Inflammatory macrophage (primary cell): Measurements from ENCODE around the gene SPG7.
A peak's percentile ranks its signal among the peaks of the same experiment; 100 is the strongest.

Experiments used
- DNase-seq, 2 donors: peaks; one replicate each; pipeline ENCODE4 v3.0.0-alpha.2; 2020 to 2022

The SPG7 gene

DNA sequence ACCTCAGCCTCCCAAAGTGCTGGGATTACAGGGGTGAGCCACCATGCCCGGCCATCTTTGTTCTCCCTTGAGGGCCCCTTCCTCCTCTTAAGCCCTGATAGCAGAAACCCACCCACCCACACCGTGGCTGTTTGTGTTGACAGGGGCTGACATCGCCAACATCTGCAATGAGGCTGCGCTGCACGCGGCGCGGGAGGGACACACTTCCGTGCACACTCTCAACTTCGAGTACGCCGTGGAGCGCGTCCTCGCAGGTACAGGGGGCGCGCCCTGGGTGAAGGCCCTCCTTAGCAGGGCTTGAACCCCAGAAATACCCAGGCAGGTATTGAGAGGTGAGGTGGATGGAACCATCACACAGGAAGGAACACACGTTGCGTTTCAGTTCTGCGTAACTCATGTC, 39.7 kb downstream of the SPG7 start:
- no peak for DNase-seq

DNA sequence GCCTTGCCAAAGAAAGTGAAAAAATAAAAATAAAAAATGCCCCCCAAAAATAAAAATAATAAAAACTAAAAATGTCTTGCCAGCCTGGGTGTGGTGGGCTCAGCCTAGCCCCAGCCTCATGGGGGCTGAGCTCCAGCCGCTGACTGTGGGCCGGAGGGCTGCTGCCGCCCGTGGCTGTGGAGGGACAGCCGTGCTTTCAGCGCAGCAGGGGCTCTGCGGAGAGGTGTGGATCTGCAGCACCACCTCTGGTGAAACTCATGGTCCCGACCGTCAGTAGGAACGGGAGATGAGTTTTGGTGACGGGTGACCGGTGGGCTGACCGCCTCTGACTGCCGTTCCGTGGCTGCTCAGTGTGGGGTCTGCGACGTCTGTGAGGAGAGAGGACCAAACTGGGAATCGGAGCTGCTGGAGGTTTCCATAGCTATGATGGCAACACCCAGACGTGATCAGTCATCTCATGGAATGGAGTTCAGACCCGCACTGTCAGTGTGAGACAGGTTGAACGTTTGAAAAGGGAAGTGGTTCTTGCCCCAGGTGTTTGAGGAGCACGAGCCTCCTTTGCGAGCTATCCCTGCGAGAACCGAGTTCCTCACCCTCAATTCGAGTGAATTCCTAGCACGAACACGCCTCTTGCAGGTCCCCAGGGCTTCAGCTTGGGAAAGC, 40.3 kb downstream of the SPG7 start:
- no peak for DNase-seq

DNA sequence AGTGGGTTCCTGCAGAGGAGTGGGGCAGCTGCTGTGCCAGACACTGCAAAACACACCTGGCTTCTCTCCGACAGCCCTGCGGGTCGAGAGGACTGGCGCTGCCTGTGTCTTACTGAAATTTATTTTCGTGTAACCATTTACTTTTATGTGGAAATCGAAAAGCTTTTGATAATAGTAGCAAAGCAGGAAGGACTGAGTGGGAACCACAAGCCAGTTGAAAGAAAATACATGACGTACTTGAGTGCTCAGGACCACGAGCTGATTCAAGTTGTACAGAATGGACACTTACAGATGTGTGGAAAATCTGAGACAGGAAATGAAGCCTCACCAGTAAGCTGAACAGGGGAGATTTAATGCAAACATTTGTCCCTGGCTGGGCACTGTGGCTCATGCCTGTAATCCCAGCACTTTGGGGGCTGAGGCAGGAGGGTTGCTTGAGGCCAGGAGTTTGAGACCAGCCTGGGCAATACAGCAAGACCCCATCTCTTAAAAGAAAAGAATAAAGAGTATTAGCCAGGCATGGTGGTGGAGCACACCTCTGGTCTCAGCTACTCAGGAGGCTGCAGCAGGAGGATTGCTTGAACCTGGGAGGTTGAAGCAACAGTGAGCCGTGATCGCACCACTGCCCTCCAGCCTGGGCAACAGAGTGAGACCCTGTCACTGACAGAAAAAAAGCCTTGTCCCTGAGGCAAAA, 41.0 kb downstream of the SPG7 start:
- no peak for DNase-seq

DNA sequence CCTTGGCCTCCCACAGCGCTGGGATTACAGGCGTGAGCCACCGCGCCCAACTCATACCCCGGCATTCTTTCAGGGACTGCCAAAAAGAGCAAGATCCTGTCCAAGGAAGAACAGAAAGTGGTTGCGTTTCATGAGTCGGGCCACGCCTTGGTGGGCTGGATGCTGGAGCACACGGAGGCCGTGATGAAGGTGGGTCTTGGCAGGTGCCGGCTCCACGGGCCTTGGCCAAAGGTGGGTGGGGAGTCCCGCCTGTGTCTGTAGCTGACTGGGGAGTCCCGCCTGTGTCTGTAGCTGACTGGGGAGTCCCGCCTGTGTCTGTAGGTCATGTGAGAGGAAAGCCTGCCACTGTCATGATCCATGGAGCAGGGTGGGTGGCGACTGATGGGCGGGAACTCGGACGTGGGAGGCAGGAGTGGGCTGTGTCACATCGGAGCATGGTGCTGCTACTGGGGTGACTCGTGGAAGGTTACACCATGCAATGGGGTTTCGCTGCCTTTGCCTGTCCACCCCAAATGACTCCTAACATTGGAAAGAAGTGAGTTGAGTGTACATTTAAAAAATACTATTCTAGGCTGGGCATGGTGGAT, 42.3 kb downstream of the SPG7 start:
- peak; percentile 23 to 58 for DNase-seq

DNA sequence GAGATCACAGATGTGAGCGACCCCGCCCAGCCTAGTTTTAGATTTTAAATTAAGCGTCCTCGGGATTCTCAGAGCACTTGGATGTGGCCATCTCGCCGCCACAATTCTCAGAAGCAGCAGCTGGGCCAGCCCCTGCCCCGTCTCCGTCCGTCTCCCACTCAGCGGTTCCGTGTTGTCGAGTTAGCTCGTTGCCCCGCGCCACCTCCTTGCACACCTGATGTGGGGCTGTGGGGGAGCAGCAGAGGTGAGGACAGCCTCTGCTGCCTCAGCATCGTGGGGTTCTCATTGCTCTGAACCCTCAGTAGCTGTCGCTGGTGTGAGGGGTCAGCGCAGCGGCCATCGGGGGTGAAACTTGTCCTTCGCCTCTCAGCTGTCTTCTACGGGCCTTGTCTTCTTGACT, 44.1 kb downstream of the SPG7 start:
- DNase-seq = no peak

DNA sequence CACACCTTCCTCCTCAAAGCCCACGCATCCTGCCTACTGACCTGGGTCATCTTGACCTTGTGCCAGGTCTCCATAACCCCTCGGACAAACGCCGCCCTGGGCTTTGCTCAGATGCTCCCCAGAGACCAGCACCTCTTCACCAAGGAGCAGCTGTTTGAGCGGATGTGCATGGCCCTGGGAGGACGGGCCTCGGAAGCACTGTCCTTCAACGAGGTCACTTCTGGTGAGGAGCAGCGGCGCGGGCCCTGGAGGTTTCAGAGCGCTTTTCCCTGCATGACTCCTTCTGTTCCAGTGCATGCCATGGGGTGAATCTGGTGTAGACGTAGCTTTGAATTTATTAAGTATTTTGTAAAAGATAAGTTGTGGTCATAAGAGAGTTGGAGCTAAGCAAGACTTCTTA, 44.7 kb downstream of the SPG7 start:
- no peak for DNase-seq

DNA sequence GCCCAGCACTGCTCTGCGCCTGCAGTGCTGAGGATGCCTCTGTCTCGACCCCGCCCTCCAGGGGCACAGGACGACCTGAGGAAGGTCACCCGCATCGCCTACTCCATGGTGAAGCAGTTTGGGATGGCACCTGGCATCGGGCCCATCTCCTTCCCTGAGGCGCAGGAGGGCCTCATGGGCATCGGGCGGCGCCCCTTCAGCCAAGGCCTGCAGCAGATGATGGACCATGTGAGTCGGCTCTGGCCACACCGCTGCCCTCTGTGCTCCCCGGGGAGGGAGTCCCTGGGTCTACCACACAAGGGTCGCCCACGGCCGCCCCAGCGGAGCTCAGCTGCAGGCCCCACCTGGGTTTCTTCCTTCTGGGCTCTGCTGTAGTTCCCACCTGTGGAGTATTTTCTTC, 45.5 kb downstream of the SPG7 start:
- DNase-seq = no peak

DNA sequence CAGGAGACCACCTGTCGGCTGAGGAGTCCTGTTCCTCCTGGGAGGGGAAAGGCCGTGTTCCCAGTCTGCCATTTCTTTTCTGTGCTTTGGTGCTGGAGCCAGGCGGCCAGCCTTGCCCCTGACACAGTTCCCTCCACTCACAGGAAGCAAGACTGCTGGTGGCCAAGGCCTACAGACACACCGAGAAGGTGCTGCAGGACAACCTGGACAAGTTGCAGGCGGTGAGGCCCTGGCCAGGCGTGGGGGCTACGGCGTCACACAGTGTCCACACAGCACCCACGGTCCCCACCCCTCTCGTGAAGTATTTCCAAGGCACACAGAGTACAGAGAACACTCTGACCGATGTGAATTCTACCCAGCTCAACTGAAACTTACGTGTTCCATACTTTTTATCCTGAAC, 46.1 kb downstream of the SPG7 start:
- no peak for DNase-seq

DNA sequence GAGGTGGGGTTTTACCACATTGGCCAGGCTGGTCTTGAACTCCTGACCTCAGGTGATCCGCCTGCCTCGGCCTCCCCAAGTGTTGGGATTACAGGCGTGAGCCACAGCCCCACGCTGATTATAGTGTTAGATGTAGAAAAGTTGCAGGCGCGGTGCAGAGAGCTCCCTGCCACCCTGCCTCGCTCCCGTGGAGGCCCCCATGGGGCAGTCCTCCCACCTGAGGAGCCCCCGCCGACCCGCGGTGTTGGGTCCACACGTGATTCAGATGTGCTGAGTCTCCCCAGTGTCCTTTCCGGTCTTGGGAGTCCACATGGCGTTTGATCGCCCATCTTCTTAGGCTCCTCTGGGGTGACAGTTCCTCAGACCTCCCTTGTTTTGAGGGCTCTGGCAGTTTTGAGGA, 47.1 kb downstream of the SPG7 start:
- DNase-seq = no peak

DNA sequence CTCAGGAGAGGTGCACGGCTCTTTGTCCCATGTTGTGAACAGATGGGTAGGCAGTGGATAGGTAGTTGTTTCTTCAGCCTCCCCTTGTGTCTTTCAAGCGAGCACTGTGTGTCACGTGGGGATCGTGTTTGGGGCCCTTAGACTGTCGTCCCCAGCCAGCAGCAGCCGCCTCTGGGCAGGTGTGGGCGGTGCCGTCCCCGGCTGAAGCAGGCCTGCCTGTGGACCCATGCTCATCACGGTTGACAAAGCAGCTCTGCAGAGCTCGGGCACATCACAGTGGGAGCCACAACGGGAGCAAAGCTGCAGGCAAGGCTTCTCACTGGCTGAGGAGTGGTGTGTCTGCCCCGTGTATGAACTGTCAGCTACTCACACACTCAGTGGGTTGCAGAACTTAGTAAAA, 47.6 kb downstream of the SPG7 start:
- no peak for DNase-seq

DNA sequence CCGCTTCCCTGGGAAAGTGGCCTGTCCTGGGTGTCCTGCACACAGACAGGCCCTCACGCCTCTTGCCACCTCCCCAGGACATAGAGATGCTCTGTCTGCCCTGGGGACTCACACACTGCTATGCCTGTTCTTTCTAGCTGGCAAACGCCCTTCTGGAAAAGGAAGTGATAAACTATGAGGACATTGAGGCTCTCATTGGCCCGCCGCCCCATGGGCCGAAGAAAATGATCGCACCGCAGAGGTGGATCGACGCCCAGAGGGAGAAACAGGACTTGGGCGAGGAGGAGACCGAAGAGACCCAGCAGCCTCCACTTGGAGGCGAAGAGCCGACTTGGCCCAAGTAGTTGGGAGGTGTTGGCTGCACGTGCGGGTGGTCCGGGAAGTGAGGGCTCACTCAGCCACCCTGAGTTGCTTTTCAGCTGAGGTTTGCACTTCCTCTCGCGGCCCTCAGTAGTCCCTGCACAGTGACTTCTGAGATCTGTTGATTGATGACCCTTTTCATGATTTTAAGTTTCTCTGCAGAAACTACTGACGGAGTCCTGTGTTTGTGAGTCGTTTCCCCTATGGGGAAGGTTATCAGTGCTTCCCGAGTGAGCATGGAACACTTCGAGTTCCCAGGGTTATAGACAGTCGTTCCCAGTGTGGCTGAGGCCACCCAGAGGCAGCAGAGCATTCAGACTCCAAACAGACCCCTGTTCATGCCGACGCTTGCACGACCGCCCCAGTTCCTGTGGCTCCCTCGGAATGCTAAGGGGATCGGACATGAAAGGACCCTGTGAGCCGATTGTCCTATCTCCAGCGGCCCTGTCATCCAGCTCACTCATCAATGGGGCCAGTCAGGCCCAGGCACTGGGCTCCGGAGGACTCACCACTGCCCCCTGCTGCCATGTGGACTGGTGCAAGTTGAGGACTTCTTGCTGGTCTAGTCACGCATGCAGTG, 48.8 kb downstream of the SPG7 start:
- peak; percentile 78 to 83 for DNase-seq

DNA sequence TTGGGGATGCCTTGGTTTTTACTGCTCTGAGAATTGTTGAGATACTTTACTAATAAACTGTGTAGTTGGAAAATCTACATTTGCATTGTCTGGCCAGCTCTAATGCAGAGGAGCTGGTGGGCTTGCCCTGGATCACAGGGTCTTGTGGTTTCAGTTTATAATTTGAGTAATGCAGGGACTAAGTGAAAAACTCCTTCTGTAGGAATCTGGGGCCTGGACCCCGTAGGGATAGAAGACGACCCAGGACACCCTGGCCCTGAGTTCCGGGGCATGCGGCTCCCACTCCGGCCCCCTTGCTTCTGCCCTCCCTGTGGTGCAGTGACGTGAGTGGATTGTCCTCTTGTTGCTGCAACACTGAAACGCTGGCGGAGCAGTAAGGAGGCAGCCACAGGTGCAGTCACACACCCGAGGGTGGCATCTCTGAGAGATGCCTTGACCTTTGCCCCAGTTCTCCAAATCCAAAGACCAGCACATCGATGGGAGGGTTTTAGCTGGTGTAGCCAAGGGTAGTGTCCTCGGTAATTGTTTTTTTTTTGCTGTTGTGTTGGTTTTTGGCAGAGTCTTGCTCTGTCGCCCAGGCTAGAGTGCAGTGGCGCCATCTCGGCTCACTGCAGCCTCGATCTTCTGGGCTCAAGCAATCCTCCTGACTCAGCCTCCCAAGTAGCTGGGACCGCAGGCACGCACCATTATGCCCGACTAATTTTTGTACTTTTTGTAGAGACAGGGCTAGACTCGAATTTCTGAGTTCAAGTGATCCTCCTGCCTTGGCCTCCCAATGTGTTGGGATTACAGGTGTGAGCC, 49.7 kb downstream of the SPG7 start:
- no peak for DNase-seq

DNA sequence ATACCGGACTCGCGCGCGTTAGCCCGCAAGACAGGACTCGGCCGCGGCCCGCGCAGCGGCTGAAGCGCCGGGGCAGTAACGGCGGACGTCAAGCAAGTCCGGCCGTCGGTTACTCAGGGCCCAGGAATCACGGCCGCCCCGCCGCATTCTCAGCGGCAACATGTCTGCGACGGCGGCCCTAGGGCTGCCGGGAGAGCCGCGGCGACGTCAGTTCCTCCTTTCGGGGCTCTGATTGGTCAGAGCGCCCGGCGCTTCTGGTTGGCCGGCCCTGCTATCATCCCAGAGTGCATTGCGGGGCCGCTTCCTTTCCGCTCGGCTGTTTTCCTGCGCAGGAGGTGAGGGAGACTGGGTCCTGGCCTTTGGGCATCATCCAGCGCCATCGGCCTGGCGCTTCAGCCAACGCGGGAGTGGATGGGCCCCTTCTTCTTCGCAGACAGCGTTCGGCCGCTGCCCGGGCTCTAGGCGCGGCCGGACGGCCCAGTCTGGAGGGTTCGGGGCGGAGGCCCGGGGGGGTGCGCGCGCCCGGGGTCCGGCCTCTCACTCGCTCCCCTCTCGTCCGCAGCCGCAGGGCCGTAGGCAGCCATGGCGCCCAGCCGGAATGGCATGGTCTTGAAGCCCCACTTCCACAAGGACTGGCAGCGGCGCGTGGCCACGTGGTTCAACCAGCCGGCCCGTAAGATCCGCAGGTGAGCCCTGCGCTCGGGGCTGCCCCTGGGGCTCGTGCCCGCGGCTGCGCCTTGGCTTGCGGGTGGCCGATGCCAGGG, 52.4 kb downstream of the SPG7 start, which contains the start of gene RPL13:
Gene RPL13 (plus strand): TSS at position 305 of the 764 bp plus-strand sequence. CDS start 278 bp downstream, at position 583.
- DNase-seq = peak; percentile 95 to 97

DNA sequence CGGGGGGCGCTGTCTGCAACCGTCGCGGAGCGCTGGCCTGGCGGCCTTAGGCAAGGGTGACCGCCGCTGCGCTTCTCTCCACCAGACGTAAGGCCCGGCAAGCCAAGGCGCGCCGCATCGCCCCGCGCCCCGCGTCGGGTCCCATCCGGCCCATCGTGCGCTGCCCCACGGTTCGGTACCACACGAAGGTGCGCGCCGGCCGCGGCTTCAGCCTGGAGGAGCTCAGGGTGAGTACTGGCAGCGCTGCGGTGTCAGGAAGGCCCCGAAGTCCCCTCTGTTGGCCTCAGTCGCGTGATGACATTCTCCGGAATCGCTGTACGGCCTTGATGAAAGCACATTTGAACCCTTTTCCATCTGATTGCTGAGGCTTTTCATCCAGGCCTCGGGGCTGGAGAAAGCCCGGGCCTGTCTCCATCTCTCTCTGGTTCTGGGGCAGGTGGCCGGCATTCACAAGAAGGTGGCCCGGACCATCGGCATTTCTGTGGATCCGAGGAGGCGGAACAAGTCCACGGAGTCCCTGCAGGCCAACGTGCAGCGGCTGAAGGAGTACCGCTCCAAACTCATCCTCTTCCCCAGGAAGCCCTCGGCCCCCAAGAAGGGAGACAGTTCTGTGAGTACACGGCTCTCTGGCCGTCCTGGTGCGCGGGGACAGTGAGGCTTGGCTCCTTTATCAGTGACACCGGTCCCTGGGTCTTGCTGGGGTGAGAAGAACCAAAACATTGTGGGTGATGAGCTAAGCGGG, 53.1 kb downstream of the SPG7 start:
- no peak for DNase-seq

DNA sequence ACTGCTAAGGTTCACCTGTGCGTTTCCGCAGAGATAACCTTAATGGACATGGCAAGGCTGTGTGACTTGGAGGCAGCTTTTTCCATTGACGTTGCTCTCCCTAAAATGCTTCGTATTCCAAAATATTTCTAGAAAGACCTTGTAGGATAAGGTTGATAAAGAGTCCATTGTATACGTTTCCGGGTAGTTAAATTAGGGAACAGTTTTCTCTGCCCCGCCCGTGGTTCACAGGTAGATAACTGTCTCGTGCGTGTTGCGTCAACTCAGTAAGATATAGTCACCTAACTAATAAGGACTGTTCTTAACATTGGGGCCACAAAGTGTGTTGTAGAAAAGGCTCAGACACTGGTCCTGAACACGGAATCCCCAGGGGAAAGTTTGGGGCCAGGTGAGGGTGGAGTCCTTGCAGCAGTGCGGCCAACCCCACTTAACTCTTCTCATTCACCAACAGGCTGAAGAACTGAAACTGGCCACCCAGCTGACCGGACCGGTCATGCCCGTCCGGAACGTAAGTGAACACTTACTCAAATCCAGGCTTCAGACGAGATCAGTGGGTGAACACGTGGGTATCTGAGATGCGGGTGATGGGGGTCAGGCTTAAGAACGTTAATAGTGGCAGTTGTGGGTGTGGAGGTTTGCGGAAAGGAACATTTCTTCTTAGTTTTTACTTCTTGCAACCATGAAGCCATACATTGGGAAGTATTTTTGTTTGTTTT, 53.8 kb downstream of the SPG7 start:
- DNase-seq = no peak

DNA sequence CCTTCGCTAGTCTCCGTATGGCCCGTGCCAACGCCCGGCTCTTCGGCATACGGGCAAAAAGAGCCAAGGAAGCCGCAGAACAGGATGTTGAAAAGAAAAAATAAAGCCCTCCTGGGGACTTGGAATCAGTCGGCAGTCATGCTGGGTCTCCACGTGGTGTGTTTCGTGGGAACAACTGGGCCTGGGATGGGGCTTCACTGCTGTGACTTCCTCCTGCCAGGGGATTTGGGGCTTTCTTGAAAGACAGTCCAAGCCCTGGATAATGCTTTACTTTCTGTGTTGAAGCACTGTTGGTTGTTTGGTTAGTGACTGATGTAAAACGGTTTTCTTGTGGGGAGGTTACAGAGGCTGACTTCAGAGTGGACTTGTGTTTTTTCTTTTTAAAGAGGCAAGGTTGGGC, 54.7 kb downstream of the SPG7 start:
- DNase-seq = no peak

DNA sequence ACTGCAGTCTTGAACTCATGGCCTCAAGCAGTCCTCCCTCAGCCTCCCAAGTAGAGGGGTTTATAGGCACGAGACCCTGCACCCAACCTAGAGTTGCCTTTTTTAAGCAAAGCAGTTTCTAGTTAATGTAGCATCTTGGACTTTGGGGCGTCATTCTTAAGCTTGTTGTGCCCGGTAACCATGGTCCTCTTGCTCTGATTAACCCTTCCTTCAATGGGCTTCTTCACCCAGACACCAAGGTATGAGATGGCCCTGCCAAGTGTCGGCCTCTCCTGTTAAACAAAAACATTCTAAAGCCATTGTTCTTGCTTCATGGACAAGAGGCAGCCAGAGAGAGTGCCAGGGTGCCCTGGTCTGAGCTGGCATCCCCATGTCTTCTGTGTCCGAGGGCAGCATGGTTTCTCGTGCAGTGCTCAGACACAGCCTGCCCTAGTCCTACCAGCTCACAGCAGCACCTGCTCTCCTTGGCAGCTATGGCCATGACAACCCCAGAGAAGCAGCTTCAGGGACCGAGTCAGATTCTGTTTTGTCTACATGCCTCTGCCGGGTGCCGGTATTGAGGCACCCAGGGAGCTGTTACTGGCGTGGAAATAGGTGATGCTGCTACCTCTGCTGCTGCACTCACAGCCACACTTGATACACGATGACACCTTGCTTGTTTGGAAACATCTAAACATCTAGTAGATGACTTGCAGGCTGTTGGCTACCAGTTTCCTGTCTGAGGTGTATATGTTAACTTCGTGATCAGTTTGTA, 55.6 kb downstream of the SPG7 start:
- no peak for DNase-seq

DNA sequence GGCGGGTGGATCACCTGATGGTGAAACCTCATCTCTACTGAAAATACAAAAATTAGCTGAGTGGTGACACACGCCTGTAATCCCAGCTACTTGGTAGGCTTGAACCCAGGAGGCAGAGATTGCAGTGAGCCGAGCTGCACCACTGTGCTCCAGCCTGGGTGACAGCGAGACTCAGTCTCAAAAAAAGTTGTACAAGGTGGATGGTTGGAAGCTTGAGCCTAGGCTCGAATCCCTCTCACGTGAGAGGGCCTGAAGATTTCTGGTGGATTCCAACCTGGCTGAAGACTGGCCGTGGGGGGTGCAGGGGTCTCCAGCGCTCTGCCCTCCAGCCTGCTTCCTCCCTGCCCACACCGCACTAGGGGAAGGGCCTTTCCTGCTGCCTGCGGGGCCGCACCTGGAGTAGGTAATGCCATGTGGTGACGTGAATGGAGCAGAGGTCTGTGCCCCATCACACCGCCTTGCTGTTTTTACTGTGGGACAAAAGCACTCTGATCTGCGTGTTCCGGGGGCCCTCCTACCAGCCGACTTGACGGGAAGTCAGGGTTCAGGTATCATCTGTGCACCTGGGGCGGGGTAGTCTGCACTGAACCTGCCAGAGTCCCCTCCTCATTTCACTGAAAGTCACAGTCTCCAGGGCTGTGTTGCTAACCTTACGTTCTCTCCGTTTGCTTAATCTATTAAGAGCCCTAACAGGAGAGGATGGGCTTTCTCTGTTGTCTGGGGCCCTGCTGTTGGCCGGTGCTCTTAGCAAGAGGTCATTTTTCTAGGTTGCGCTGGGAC, 56.5 kb downstream of the SPG7 start:
- no peak for DNase-seq

DNA sequence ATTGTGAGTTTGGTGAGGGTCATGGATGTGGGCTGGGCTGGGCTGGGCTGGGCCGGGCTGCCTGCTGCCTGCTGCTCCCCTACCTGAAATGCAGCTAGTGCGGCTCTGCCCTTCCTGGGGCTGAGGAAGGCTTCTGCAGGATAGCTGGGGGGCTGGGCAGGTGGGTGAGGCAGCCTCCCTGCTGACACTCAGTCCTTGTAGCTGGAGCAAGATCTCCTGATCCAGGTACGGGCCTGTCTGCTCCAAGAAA, 57.0 kb downstream of the SPG7 start:
- DNase-seq = no peak
